ENCODE data around the gene C1orf52. TPM values are rescaled to one million over a fixed set of nuclear protein-coding genes. Genes with fewer than 3 reads are reported as not detected.
A peak's percentile ranks its signal among the peaks of the same experiment; 100 is the strongest.

The C1orf52 gene
- total and polyA plus RNA-seq, 9 of the 15 experiments (the other 6 are each of a cell fraction or from before 2014, with no cell fraction given): 17.0 to 38.5 (median 33.0) TPM

- TF ChIP-seq ZNF668 (CRISPR knock-in tag; IDR thresholded peaks at IDR 0.05) (no peak), MYBL2 (IDR thresholded peaks at IDR 0.05; ENCODE audit: low read depth) (no peak), MYBL2 (CRISPR knock-in tag; IDR thresholded peaks at IDR 0.05; ENCODE audit: borderline replicate concordance) (no peak), FOXK1 (CRISPR knock-in tag; IDR thresholded peaks at IDR 0.05; ENCODE audit: borderline replicate concordance) (no peak), ZFP36 (IDR thresholded peaks at IDR 0.05; ENCODE audit: low read depth, low read length, partially characterized antibody) (no peak), SIN3A (IDR thresholded peaks at IDR 0.05; ENCODE audit: borderline replicate concordance in 2 of 2, control insufficient read depth in 1 of 2, low read depth in 2 of 2, low read length in 2 of 2) (peak; percentile 60 to 88; a peak in 2 of 4 replicates), THAP7 (CRISPR knock-in tag; IDR thresholded peaks at IDR 0.05) (no peak), SMARCB1 (IDR thresholded peaks at IDR 0.05; ENCODE audit: insufficient read length, low read depth) (no peak), MGA (IDR thresholded peaks at IDR 0.05) (peak; percentile 60; the same call in 1 of the 2 replicates), CXXC5 (CRISPR knock-in tag; IDR thresholded peaks at IDR 0.05) (peak; percentile 60), ZNF165 (CRISPR knock-in tag; IDR thresholded peaks at IDR 0.05; ENCODE audit: borderline replicate concordance) (no peak)
- TF ChIP-seq, protein P1, sequence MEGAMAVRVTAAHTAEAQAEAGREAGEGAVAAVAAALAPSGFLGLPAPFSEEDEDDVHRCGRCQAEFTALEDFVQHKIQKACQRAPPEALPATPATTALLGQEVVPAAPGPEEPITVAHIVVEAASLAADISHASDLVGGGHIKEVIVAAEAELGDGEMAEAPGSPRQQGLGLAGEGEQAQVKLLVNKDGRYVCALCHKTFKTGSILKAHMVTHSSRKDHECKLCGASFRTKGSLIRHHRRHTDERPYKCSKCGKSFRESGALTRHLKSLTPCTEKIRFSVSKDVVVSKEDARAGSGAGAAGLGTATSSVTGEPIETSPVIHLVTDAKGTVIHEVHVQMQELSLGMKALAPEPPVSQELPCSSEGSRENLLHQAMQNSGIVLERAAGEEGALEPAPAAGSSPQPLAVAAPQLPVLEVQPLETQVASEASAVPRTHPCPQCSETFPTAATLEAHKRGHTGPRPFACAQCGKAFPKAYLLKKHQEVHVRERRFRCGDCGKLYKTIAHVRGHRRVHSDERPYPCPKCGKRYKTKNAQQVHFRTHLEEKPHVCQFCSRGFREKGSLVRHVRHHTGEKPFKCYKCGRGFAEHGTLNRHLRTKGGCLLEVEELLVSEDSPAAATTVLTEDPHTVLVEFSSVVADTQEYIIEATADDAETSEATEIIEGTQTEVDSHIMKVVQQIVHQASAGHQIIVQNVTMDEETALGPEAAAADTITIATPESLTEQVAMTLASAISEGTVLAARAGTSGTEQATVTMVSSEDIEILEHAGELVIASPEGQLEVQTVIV (CRISPR knock-in tag; IDR thresholded peaks at IDR 0.05; ENCODE audit: borderline replicate concordance): no peak
Observed at GRCh38 chr1:85259118-85259911, at the start of gene C1orf52 (continued).
